CD8-positive, alpha-beta memory T cell (primary cell): ENCODE measurements around the gene SNAPC4. TPM values are rescaled to one million over a fixed set of nuclear protein-coding genes. Genes with fewer than 3 reads are reported as not detected.
A peak's percentile ranks its signal among the peaks of the same experiment; 100 is the strongest.
"Not testable (repeated sequence)": the region's sequence is repeated elsewhere in the genome, so short reads cannot be mapped to it uniquely, and the experiment has no call there.

Source experiments
- CTCF ChIA-PET: fragments of 350-600 bp; sonication (Branson Sonifier 250); formaldehyde crosslinking; loops from one replicate; lab custom pipeline; 2021; ENCODE audit warnings: antibody characterized with exemption; lab: Charles Lee
- POLR2A ChIA-PET: fragments of 350-600 bp; sonication (Branson Sonifier 250); formaldehyde crosslinking; loops from one replicate; lab custom pipeline; 2021; ENCODE audit warnings: antibody characterized with exemption; lab: Charles Lee
- DNase-seq, 5 donors: peaks; one replicate each; pipeline versions ENCODE4 v3.0.0 to v3.0.0-alpha.2; 2020 to 2022; ENCODE audit warnings: mixed read lengths in 1 of 5
- H3K27ac ChIP-seq: one replicate; pipeline ENCODE4 v1.7.0; 2013; ENCODE audit warnings: low read depth, mild to moderate bottlenecking, low read length, moderate library complexity
- H3K27me3 ChIP-seq: 2 replicates; pipeline ENCODE4 v1.7.0; 2013; ENCODE audit warnings: low read length, mild to moderate bottlenecking; ENCODE audit not compliant: insufficient read depth, poor library complexity, severe bottlenecking
- H3K36me3 ChIP-seq: 2 replicates; pipeline ENCODE4 v1.7.0; 2013; ENCODE audit warnings: mild to moderate bottlenecking, low read length, moderate library complexity; ENCODE audit not compliant: insufficient read depth
- H3K4me1 ChIP-seq: 2 replicates; pipeline ENCODE4 v1.7.0; 2013; ENCODE audit warnings: mild to moderate bottlenecking, low read length, moderate library complexity; ENCODE audit not compliant: insufficient read depth
- H3K4me3 ChIP-seq: 2 replicates; pipeline ENCODE4 v1.7.0; 2013; ENCODE audit warnings: mild to moderate bottlenecking, low read length
- H3K9me3 ChIP-seq: 2 replicates; pipeline ENCODE4 v1.7.0; 2013; ENCODE audit warnings: mild to moderate bottlenecking, low read length
- H3K27ac Mint-ChIP-seq, 8 donors: one replicate each; pipeline ENCODE4 v1.8.0; 2020 to 2021; ENCODE audit warnings: mixed read lengths in 8 of 8, mild to moderate bottlenecking in 6 of 8, inconsistent platforms in 3 of 8, moderate library complexity in 3 of 8
- H3K27me3 Mint-ChIP-seq, 2 donors: one replicate each; pipeline ENCODE4 v1.8.0; 2020 to 2021; ENCODE audit warnings: mixed read lengths in 2 of 2, mild to moderate bottlenecking in 1 of 2, moderate library complexity in 1 of 2
- H3K36me3 Mint-ChIP-seq, 3 donors: one replicate each; pipeline ENCODE4 v1.8.0; 2020 to 2021; ENCODE audit warnings: mixed read lengths in 3 of 3, inconsistent platforms in 1 of 3, mild to moderate bottlenecking in 1 of 3
- H3K4me1 Mint-ChIP-seq, 3 donors: one replicate each; pipeline ENCODE4 v1.8.0; 2020 to 2021; ENCODE audit warnings: mixed read lengths in 3 of 3, inconsistent platforms in 1 of 3, mild to moderate bottlenecking in 1 of 3
- H3K4me3 Mint-ChIP-seq, 7 donors: one replicate each; pipeline ENCODE4 v1.8.0; 2020 to 2021; ENCODE audit warnings: mixed read lengths in 7 of 7, mild to moderate bottlenecking in 6 of 7, moderate library complexity in 4 of 7, inconsistent platforms in 2 of 7
- H3K9me3 Mint-ChIP-seq, 5 donors: one replicate each; pipeline ENCODE4 v1.8.0; 2020 to 2022; ENCODE audit warnings: mixed read lengths in 5 of 5, mild to moderate bottlenecking in 3 of 5, moderate library complexity in 2 of 5, inconsistent platforms in 1 of 5
- polyA plus RNA-seq: library from polyadenylated mRNA; unstranded; fragments of 300-500 nt; fragmentation: Illumina TruSeq; gene quantifications from one replicate; pipeline ENCODE4 v1.2.3, GENCODE V29; 2021
- total RNA-seq, 2 experiments: library from RNA; stranded (reverse); gene quantifications; one replicate each; pipeline ENCODE4 v1.2.3, GENCODE V29; 2021

SNAPC4 gene
- total and polyA plus RNA-seq, 3 experiments from 2014 or later = 2.6 to 23.6 (median 22.1) TPM

DNA sequence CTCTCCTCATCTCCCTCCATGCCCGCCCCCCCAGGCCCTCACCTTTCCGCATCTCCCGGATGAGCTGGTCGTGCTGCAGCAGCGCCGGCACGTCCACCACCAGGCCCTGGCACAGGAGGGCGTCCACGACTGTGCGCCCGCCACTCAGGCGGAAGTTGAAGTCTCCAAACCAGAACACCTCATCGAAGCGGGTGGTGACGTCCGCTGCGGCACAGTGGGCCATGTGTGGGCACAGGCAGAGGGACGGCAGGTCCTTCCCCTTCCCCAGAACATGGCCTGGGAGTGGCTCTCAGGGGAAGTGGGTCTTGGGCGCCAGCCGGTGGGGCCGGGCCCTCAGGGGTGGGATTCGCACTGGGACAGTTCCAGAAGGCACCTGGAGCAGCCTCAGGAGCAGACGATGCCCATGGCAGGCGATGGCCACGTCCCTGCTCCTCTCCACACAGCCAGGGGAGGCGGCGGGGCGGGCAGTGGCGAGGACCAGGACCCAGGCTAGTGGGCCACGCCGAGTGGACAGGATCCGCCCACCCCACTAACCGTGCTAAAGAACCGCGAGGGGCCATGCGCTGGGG is 31.9 kb upstream of the SNAPC4 start:
- Histone ChIP-seq H3K27ac (no peak overlapping the region), H3K9me3 (no peaks in the 10 kb centered on the region), H3K27me3 (no peaks in the 10 kb centered on the region), H3K4me3 (no peak overlapping the region), H3K4me1 (peaks cover 3% of the 10 kb centered on the region), H3K36me3 (no peaks in the 10 kb centered on the region)
- Mint-ChIP-seq H3K27ac (no peak overlapping the region), H3K4me1 (peaks cover 6 to 13% (median 6%) of the 10 kb centered on the region in 3 donors), H3K36me3 (peaks cover 0 to 39% (median 2%) of the 10 kb centered on the region in 3 donors), H3K9me3 (no peaks in the 10 kb centered on the region), H3K27me3 (no peaks in the 10 kb centered on the region), H3K4me3 (no peak overlapping the region)
- ChIA-PET POLR2A (no interaction called here), CTCF (no interaction called here)
- DNase-seq = no peak

- DNase-seq = no peak
- Mint-ChIP-seq H3K27ac (no peak overlapping the region), H3K9me3 (no peaks in the 10 kb centered on the region), H3K4me3 (no peak overlapping the region), H3K27me3 (no peaks in the 10 kb centered on the region), H3K4me1 (peaks cover 0 to 3% (median under 1%) of the 10 kb centered on the region in 3 donors), H3K36me3 (peaks cover 0 to 35% (median 0%) of the 10 kb centered on the region in 3 donors)
- H3K36me3 ChIP-seq = no peaks in the 10 kb centered on the region
- no peak overlapping the region for H3K4me3 ChIP-seq
- no peaks in the 10 kb centered on the region for H3K4me1 ChIP-seq
- no peak overlapping the region for H3K27ac ChIP-seq
- no peaks in the 10 kb centered on the region for H3K9me3 ChIP-seq
- H3K27me3 ChIP-seq = no peaks in the 10 kb centered on the region
- CTCF ChIA-PET = no interaction called here
- POLR2A ChIA-PET = no interaction called here
Observed at GRCh38 chr9:136430588-136431234, 30.7 kb upstream of the SNAPC4 start.

DNA sequence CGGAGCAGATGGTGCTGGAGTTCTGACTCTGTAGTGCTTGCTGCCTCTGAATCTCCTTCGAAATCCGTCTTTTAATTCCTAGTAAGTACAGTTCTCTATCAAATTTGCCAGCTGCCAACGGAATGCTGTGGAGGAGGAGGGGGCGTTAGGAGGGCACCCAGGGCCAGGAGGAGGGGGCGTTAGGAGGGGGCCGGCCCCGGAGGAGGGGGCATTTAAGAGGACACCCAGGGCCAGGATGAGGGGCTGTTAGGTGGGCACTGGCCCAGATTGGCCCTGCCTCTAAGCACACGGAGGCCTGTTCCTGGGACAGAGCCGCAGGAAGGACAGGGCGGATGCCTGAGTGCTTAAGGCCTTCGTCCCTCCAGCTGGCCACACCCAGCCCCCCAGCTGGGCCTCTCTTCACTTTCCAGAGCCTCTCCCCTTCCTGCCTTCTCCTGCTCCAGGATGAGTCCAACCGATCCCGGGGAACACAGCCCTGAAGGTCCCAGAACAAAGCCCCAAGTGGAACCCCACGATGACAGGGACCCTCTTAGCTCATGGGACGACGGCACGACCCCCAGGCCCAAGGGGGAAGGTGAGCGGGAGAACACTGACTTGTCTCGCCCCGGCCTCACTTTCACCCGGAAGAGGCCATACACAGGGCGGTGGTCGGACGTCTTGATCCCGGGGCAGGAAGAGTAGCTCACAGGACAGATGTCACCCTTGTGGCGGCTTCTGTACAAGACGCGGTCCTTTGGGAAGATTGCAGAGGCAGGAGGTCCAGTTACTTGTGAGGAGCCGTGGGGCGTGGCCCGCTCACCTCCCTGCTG is 29.9 kb upstream of the SNAPC4 start:
- H3K36me3 ChIP-seq = no peaks in the 10 kb centered on the region
- Mint-ChIP-seq H3K27me3 (no peaks in the 10 kb centered on the region), H3K27ac (no peak overlapping the region), H3K4me3 (no peak overlapping the region), H3K9me3 (no peaks in the 10 kb centered on the region), H3K4me1 (no peaks in the 10 kb centered on the region), H3K36me3 (peaks cover 0 to 35% (median 0%) of the 10 kb centered on the region in 3 donors)
- no peaks in the 10 kb centered on the region for H3K4me1 ChIP-seq
- no peak overlapping the region for H3K27ac ChIP-seq
- no peaks in the 10 kb centered on the region for H3K9me3 ChIP-seq
- H3K4me3 ChIP-seq = no peak overlapping the region
- ChIA-PET POLR2A (no interaction called here), CTCF (no interaction called here)
- H3K27me3 ChIP-seq = no peaks in the 10 kb centered on the region
- DNase-seq = no peak

GRCh38 chr9:136429075-136429628 is 29.2 kb upstream of the SNAPC4 start:
- H3K36me3 Mint-ChIP-seq = peaks cover 0 to 40% (median 0%) of the 10 kb centered on the region in 3 donors
- no peaks in the 10 kb centered on the region for H3K4me1 Mint-ChIP-seq
- Histone ChIP-seq H3K4me3 (no peak overlapping the region), H3K27me3 (no peaks in the 10 kb centered on the region), H3K4me1 (no peaks in the 10 kb centered on the region), H3K9me3 (no peaks in the 10 kb centered on the region), H3K36me3 (no peaks in the 10 kb centered on the region), H3K27ac (no peak overlapping the region)
- ChIA-PET CTCF (no interaction called here), POLR2A (no interaction called here)
- no peak for DNase-seq
- no peaks in the 10 kb centered on the region for H3K27me3 Mint-ChIP-seq
- no peaks in the 10 kb centered on the region for H3K9me3 Mint-ChIP-seq
- H3K4me3 Mint-ChIP-seq = no peak overlapping the region
- no peak overlapping the region for H3K27ac Mint-ChIP-seq

- CTCF ChIA-PET = interaction anchor here (1.3 kb wide), 1 partner anchor 13 kb away, joined by 5 read pairs; no protein-coding TSS in a partner anchor
- no peak overlapping the region for H3K4me3 ChIP-seq
- POLR2A ChIA-PET = no interaction called here
- H3K4me1 Mint-ChIP-seq = no peaks in the 10 kb centered on the region
- H3K4me3 Mint-ChIP-seq = no peak overlapping the region
- no peaks in the 10 kb centered on the region for H3K4me1 ChIP-seq
- no peak for DNase-seq
- H3K9me3 ChIP-seq = no peaks in the 10 kb centered on the region
- no peaks in the 10 kb centered on the region for H3K9me3 Mint-ChIP-seq
- H3K36me3 Mint-ChIP-seq = peaks cover 0 to 62% (median 0%) of the 10 kb centered on the region in 3 donors
- H3K36me3 ChIP-seq = no peaks in the 10 kb centered on the region
- H3K27ac Mint-ChIP-seq = peak overlapping the region in 2 of 8 donors; percentile 18 to 58
- no peaks in the 10 kb centered on the region for H3K27me3 Mint-ChIP-seq
- no peak overlapping the region for H3K27ac ChIP-seq
- no peaks in the 10 kb centered on the region for H3K27me3 ChIP-seq
Observed at GRCh38 chr9:136426787-136427186, 26.8 kb upstream of the SNAPC4 start.

DNA sequence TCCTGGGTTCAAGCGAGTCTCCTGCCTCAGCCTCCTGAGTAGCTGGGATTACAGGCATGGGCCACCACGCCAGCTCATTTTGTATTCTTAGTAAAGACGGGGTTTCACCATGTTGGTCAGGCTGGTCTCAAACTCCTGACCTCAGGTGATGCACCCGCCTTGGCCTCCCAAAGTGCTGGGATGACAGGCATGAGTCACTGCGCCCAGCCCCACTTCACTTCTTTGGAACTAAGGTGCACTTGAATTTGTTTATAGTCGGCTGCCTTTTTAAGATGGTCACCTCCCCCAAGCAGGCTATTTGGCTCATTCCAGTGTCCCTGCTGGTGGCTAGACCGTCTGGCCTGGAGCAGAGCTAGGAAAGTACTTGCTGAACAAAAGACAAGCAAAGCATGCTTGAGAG is 25.4 kb upstream of the SNAPC4 start:
- H3K27me3 ChIP-seq, H3K36me3 ChIP-seq, H3K27ac ChIP-seq, H3K4me3 Mint-ChIP-seq, DNase-seq, H3K4me1 Mint-ChIP-seq, H3K27me3 Mint-ChIP-seq, POLR2A ChIA-PET, H3K4me1 ChIP-seq, H3K4me3 ChIP-seq, H3K9me3 Mint-ChIP-seq, H3K9me3 ChIP-seq: not testable (repeated sequence)
- CTCF ChIA-PET = interaction anchor here (1.1 to 1.7 kb wide), 4 partner anchors 11 to 18 kb away, joined by 3 to 6 read pairs (median 4); no protein-coding TSS in a partner anchor
- Mint-ChIP-seq H3K27ac (peak overlapping the region in 1 of 8 donors; percentile 60), H3K36me3 (peaks cover 0 to 72% (median 4%) of the 10 kb centered on the region in 3 donors)

DNA sequence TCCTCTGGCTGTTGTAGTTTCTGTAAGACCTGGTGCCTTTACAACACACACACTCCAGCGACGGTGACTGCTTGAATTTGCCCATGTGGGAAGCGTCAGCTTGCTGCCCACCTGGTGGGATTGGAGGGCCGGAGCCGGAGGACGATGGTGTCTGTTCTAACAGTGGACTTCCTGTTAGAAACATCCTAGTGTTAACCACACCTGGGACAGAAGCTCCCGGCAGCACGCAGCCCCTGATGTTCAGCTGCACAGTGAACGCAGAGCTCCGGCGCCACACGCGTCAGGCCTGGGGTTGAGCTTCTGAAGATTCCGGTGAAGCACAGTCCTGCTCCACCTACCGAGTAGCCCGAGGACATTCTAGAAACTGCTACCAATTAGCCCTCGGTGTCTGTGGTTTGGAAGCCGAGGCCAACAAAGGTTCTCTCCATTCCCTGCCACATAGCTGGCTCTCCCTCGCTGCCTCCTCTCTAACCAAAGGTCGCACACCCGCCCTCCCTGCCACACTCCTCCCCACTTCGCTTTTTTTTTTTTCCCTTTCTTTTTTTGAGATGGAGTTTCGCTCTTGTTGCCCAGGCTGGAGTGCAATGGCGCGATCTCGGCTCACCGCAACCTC is 24.9 kb upstream of the SNAPC4 start:
- Mint-ChIP-seq H3K9me3 (no peaks in the 10 kb centered on the region), H3K27me3 (no peaks in the 10 kb centered on the region), H3K27ac (no peak overlapping the region), H3K4me3 (no peak overlapping the region), H3K4me1 (no peaks in the 10 kb centered on the region), H3K36me3 (peaks cover 0 to 67% (median 4%) of the 10 kb centered on the region in 3 donors)
- peaks cover 9% of the 10 kb centered on the region for H3K36me3 ChIP-seq
- no peaks in the 10 kb centered on the region for H3K4me1 ChIP-seq
- H3K27ac ChIP-seq = no peak overlapping the region
- H3K9me3 ChIP-seq = no peaks in the 10 kb centered on the region
- ChIA-PET POLR2A (no interaction called here), CTCF (interaction anchor here (1.1 to 1.7 kb wide), 3 partner anchors 14 to 18 kb away, joined by 3 to 6 read pairs (median 4); no protein-coding TSS in a partner anchor)
- no peaks in the 10 kb centered on the region for H3K27me3 ChIP-seq
- no peak for DNase-seq
- H3K4me3 ChIP-seq = no peak overlapping the region
